Sigmoid colon (tissue), 4 donors: ENCODE data around the gene RANBP17.

Experiments used
- POLR2AphosphoS5 ChIP-seq, 4 donors: sonication (generic); formaldehyde crosslinking; IDR thresholded peaks; one replicate each; pipeline ENCODE4 v1.6.1; 2017; ENCODE audit warnings: antibody characterized with exemption in 4 of 4
- TF ChIP-seq, protein P1 (sequence below), 4 experiments: fragments of 450-650 bp in 3 of 4; fragments of 200-600 bp in 1 of 4; IDR thresholded peaks; one replicate each; pipeline ENCODE4 v1.5.1; 2016 to 2019; ENCODE audit warnings: antibody characterized with exemption in 4 of 4, mild to moderate bottlenecking in 3 of 4, moderate library complexity in 2 of 4

GRCh38 chr5:170945275-170945674 lies 83.5 kb downstream of the RANBP17 start:
- TF ChIP-seq, protein P1, sequence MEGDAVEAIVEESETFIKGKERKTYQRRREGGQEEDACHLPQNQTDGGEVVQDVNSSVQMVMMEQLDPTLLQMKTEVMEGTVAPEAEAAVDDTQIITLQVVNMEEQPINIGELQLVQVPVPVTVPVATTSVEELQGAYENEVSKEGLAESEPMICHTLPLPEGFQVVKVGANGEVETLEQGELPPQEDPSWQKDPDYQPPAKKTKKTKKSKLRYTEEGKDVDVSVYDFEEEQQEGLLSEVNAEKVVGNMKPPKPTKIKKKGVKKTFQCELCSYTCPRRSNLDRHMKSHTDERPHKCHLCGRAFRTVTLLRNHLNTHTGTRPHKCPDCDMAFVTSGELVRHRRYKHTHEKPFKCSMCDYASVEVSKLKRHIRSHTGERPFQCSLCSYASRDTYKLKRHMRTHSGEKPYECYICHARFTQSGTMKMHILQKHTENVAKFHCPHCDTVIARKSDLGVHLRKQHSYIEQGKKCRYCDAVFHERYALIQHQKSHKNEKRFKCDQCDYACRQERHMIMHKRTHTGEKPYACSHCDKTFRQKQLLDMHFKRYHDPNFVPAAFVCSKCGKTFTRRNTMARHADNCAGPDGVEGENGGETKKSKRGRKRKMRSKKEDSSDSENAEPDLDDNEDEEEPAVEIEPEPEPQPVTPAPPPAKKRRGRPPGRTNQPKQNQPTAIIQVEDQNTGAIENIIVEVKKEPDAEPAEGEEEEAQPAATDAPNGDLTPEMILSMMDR (IDR thresholded peaks at IDR 0.05): no peak
- no peak for TF ChIP-seq POLR2AphosphoS5 (IDR thresholded peaks at IDR 0.05)
